Breast epithelium (tissue), 3 donors: ENCODE measurements around the gene GPX2.

Experiments
- POLR2A ChIP-seq: fragments of 450-650 bp; IDR thresholded peaks from one replicate; pipeline ENCODE4 v1.6.1; 2016; ENCODE audit warnings: antibody characterized with exemption, mild to moderate bottlenecking, moderate library complexity
- POLR2AphosphoS5 ChIP-seq, 3 donors: sonication (generic); formaldehyde crosslinking; IDR thresholded peaks; one replicate each; pipeline ENCODE4 v1.6.1; 2017; ENCODE audit warnings: antibody characterized with exemption in 3 of 3
- TF ChIP-seq, protein P1 (sequence below), 3 donors: fragments of 450-650 bp; IDR thresholded peaks; one replicate each; pipeline ENCODE4 v1.5.1; 2016 to 2017; ENCODE audit warnings: antibody characterized with exemption in 3 of 3, mild to moderate bottlenecking in 3 of 3, moderate library complexity in 3 of 3

GRCh38 chr14:64915797-64916196 lies 26.7 kb downstream of the GPX2 start:
- TF ChIP-seq POLR2A (no peak), POLR2AphosphoS5 (IDR thresholded peaks at IDR 0.05) (no peak)
- TF ChIP-seq, protein P1, sequence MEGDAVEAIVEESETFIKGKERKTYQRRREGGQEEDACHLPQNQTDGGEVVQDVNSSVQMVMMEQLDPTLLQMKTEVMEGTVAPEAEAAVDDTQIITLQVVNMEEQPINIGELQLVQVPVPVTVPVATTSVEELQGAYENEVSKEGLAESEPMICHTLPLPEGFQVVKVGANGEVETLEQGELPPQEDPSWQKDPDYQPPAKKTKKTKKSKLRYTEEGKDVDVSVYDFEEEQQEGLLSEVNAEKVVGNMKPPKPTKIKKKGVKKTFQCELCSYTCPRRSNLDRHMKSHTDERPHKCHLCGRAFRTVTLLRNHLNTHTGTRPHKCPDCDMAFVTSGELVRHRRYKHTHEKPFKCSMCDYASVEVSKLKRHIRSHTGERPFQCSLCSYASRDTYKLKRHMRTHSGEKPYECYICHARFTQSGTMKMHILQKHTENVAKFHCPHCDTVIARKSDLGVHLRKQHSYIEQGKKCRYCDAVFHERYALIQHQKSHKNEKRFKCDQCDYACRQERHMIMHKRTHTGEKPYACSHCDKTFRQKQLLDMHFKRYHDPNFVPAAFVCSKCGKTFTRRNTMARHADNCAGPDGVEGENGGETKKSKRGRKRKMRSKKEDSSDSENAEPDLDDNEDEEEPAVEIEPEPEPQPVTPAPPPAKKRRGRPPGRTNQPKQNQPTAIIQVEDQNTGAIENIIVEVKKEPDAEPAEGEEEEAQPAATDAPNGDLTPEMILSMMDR (IDR thresholded peaks at IDR 0.05), result no peak
